ENCODE measurements around the gene TRIM10. TPM values are rescaled to one million over a fixed set of nuclear protein-coding genes. Genes with fewer than 3 reads are reported as not detected.

The TRIM10 gene
- total RNA-seq, 1 donor from 2014 or later, result not detected

GRCh38 chr6:30154061-30154460 lies 7.0 kb downstream of the TRIM10 start:
- Mint-ChIP-seq H3K4me1 (ENCODE audit: low read depth, unreplicated experiment) (peaks cover 2% of the 10 kb centered on the region), H3K27ac (ENCODE audit: unreplicated experiment) (no peak overlapping the region), H3K36me3 (ENCODE audit: unreplicated experiment) (no peaks in the 10 kb centered on the region), H3K4me3 (ENCODE audit: unreplicated experiment) (no peak overlapping the region), H3K9me3 (ENCODE audit: unreplicated experiment) (peaks cover 3% of the 10 kb centered on the region), H3K27me3 (ENCODE audit: unreplicated experiment) (peaks cover 8% of the 10 kb centered on the region)
- TF ChIP-seq, protein P1, sequence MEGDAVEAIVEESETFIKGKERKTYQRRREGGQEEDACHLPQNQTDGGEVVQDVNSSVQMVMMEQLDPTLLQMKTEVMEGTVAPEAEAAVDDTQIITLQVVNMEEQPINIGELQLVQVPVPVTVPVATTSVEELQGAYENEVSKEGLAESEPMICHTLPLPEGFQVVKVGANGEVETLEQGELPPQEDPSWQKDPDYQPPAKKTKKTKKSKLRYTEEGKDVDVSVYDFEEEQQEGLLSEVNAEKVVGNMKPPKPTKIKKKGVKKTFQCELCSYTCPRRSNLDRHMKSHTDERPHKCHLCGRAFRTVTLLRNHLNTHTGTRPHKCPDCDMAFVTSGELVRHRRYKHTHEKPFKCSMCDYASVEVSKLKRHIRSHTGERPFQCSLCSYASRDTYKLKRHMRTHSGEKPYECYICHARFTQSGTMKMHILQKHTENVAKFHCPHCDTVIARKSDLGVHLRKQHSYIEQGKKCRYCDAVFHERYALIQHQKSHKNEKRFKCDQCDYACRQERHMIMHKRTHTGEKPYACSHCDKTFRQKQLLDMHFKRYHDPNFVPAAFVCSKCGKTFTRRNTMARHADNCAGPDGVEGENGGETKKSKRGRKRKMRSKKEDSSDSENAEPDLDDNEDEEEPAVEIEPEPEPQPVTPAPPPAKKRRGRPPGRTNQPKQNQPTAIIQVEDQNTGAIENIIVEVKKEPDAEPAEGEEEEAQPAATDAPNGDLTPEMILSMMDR (IDR thresholded peaks at IDR 0.05; ENCODE audit: partially characterized antibody, unreplicated experiment), result no peak
- no peak for DNase-seq

GRCh38 chr6:30152910-30153610 lies 8.0 kb downstream of the TRIM10 start:
- TF ChIP-seq, protein P1 (IDR thresholded peaks at IDR 0.05; ENCODE audit: partially characterized antibody, unreplicated experiment), result no peak
- H3K9me3 Mint-ChIP-seq (ENCODE audit: unreplicated experiment), result peaks cover 3% of the 10 kb centered on the region
- no peaks in the 10 kb centered on the region for H3K36me3 Mint-ChIP-seq (ENCODE audit: unreplicated experiment)
- no peak overlapping the region for H3K27ac Mint-ChIP-seq (ENCODE audit: unreplicated experiment)
- H3K27me3 Mint-ChIP-seq (ENCODE audit: unreplicated experiment), result peaks cover 6% of the 10 kb centered on the region
- peaks cover 2% of the 10 kb centered on the region for H3K4me1 Mint-ChIP-seq (ENCODE audit: low read depth, unreplicated experiment)
- no peak overlapping the region for H3K4me3 Mint-ChIP-seq (ENCODE audit: unreplicated experiment)
- DNase-seq, result no peak

- Mint-ChIP-seq H3K27ac (ENCODE audit: unreplicated experiment) (no peak overlapping the region), H3K36me3 (ENCODE audit: unreplicated experiment) (no peaks in the 10 kb centered on the region), H3K9me3 (ENCODE audit: unreplicated experiment) (peaks cover 3% of the 10 kb centered on the region), H3K4me3 (ENCODE audit: unreplicated experiment) (no peak overlapping the region), H3K4me1 (ENCODE audit: low read depth, unreplicated experiment) (peaks cover 2% of the 10 kb centered on the region), H3K27me3 (ENCODE audit: unreplicated experiment) (peaks cover 6% of the 10 kb centered on the region)
- no peak for DNase-seq
- TF ChIP-seq, protein P1 (IDR thresholded peaks at IDR 0.05; ENCODE audit: partially characterized antibody, unreplicated experiment), result no peak
Observed at GRCh38 chr6:30152016-30152673, 8.9 kb downstream of the TRIM10 start.

DNA sequence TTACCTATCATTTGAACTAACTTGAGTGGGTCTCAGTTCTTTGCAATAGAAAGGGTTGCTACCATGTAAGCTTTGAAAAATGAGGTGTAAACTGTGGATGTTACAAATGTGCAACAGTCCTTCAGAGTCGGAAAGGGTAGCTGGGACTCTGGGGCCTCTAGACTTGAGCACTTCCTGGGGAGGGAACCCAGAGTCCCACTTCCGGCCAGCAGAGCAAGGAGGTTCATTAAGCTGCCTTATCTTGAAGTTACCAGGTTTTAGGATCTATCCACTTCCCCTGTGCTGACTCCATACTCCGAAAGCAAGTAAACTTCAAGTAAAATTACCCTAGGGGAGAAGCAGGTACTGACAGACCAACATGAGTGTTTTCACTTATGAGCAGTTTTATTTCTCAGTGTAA lies 9.4 kb downstream of the TRIM10 start:
- H3K27me3 Mint-ChIP-seq (ENCODE audit: unreplicated experiment), result peaks cover 6% of the 10 kb centered on the region
- H3K9me3 Mint-ChIP-seq (ENCODE audit: unreplicated experiment), result peaks cover 3% of the 10 kb centered on the region
- H3K27ac Mint-ChIP-seq (ENCODE audit: unreplicated experiment), result no peak overlapping the region
- DNase-seq, result no peak
- TF ChIP-seq, protein P1 (IDR thresholded peaks at IDR 0.05; ENCODE audit: partially characterized antibody, unreplicated experiment), result no peak
- peaks cover 2% of the 10 kb centered on the region for H3K4me1 Mint-ChIP-seq (ENCODE audit: low read depth, unreplicated experiment)
- no peaks in the 10 kb centered on the region for H3K36me3 Mint-ChIP-seq (ENCODE audit: unreplicated experiment)
- H3K4me3 Mint-ChIP-seq (ENCODE audit: unreplicated experiment), result no peak overlapping the region
